Activated naive CD4-positive, alpha-beta T cell treated with anti-CD3 and anti-CD28 coated beads, Interleukin-2, amount 50 U/mL, for 16 hours (primary cell): ENCODE results near the gene CADPS.

Source experiments
- DNase-seq: peaks from one replicate; pipeline ENCODE4 v3.0.0-alpha.2; 2020

The CADPS gene

DNA sequence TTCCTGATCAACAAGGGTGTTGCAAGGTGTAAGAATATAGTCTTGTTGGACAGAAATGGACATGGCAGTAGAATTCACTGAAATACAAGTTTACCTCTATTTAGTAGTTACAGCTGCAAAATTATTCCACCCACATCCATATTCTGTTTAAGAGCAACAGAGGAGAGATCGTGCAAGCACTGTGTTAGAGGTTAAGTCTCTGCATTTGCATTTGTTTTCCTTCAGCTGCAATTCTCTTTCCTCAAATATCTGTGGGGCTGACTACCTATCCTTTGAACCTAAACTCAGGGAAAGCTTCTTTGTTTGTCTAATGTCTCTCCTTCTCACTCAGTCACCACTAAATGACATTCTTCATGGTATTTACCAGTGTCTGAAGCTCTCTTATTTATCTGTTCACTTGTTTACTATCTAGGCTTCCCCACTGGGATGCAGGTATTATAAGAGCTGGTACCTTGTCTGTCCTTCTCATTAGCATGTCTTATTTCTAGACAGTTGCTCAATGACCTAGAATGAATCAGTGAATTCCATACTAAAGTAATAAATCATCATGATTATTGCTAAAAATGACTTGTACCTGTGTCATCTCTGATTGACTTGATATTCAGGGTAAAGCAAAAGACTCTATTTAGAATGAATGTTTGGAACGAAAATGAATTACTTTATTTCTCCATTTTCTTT is 326.5 kb downstream of the CADPS start:
- DNase-seq, result no peak

DNA sequence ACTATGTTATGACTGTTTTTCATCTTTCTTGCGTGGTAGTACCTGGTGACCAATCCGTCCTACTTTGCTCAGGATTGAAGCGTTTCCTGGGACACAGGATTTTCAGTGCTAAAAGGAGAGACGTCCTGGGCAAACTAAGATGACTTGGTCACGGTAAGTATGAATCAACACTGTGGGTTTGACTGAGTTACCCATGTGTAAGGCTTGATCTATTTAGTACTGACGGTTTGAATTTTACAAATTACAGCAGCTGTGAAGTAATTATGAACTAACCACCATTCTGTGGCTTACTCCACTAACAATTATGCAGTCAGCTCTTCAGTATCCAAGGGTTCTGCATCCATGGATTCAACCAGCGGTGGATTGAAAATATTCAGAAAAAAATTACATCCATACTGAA is 328.9 kb downstream of the CADPS start:
- DNase-seq, result no peak

DNA sequence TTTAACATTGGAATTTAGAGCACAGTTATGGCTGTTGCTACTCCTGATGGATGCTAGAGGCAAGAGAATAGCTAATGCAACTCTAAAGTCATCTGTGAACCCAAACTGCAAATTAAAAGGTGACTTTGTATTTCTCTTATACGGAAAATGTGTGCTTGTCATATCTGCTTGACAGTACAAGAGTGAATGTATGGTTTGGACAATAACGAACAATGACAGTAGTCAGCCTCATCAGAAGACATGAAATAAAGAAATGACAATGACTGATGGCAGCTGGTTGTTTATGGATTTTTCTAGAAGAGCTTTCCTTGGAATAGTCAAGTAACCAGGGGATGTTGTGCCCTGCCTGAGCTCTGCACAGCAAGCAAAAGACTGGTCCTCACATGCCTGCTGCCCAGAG is 333.0 kb downstream of the CADPS start:
- no peak for DNase-seq

DNA sequence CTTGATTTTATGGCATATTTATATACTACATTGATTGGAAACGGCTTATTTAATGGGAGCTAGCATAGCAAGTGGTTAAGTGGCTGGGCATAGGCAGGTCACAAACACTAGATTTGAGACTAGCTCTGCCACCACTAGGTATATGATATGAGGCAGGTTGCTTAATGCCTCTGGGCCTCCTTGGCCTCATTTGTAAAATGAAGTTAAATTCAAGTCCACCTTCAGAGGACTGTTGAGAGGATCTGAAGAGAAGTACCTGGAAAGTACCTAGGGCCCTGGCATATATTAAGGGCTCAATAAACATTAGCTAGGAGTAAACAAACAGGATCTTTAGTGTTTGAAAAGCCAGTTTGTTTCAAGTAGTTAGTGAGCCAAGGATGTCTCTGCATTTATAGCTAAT is 335.5 kb downstream of the CADPS start:
- DNase-seq, result no peak

DNA sequence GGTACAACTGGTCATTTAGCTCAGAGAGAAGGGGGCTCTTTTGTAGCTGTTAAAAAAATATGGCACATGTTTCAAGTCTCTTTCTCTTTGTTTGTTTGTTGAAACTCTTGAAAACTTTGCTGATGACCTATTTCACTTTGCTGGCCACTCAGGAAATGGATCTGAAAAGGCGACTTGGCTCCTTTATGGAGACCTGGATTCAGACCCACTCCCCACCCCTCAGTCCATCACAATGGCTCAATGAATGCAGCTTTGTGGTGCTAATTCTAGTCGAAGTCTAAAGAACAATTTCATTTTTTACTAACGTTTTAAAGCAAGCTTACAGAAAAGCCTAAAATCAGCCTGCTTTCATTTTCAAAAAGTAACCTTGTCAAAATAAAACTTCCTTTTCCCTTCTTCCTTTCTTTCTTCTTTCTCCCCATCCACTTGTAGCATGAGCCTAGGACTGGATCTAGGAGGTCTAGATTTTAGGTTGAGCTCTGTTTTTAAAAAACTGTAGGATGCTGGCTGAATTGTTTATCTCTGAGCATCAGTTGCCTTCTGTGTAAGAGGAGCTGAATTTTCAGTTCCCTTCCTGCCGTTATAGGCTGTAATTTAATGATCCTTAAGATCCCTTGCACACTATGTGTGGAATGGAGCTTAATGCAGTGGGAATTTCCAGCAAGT is 336.4 kb downstream of the CADPS start:
- no peak for DNase-seq

DNA sequence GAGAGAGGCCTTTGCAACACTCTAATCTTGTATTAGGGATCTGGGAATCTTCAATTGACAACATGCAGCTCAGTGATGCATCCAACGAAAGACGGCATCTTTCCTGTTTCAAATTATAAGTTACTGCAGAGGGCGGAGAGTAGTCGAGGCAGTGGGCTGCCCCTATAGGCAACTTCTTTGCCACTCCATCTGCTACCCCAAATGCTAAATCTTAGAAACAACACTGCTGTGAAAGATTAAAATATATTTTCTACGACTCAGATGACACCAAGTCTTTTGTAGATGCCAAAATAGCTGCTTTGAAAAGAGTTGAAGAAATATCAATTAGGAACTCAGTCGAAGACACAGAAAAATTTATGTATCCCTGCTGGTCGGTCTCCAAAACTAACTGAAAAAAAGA is 340.9 kb downstream of the CADPS start:
- DNase-seq, result no peak

DNA sequence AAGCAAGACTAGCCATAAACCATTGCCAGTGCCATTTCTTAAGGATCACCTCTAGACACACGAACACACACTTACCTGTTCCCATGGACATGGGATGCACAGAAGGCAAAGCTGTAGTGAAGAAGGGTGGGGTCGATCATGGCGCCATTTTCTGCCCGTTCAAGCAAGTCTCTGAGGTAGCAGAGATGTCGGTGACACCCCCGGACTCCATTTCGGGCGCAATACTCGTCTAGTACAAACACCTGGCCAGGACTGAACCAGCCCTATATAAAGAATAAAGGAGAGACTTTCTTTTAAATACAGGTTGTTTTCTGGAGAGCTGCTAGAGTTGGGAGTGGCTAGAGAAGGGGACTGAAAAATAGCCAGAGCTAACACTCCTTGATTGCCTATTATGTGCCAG is 342.4 kb downstream of the CADPS start:
- DNase-seq, result no peak

DNA sequence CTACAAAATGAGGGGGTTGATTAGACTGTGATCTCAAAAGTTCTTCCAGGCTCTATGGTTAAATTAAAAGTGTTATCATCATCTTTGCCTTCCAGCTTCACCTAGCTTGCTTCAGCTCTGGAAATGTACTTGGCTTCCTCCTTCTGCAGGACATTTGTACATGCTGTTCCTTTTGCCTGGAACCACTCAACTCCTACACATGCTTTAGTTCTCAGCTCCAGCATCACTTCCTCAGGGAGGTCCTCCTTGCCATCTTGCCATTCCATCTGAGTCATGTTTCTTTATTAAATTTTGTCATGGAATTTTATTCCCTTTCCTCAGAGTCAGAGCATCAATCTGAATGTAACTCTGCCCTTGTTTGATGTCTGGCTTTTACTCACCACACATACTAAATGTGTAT is 343.2 kb downstream of the CADPS start:
- no peak for DNase-seq

DNA sequence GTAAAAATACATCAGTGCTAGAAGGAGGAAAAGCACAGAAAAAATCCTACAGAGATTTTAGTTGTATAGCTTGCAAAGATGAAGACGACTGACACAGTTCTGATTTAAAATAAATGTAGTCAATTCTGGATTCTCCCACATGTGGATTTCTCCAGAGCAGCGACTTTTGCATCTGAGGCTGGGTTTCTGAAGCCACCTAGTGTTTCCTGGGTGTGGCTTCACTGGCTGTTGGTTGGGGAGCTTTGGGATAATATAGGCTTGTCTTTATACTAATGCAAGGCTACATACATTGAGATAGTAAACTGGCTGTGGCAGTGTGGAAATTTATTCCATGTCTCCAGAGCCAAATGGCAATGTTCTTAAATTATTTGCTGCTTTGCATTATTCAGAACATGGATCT is 343.7 kb downstream of the CADPS start:
- no peak for DNase-seq

DNA sequence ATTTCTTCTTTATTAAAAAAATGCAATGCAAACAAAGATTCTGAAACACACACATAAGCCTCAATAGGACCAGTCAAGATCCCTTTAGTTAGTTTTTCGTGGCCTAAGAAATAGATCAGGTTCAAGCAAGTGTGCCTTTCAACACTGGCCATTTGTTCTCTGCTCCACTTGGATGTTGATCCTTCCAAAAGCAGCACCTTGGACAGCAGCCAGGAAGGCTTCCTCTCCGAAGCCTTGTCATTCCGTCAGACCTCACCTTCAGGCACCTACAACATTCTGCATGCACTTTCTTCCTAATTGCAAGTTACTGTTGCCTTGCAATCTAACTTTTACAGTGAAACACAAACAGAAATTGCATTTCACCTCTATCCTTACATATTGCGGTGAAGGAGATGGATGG is 346.0 kb downstream of the CADPS start:
- no peak for DNase-seq

DNA sequence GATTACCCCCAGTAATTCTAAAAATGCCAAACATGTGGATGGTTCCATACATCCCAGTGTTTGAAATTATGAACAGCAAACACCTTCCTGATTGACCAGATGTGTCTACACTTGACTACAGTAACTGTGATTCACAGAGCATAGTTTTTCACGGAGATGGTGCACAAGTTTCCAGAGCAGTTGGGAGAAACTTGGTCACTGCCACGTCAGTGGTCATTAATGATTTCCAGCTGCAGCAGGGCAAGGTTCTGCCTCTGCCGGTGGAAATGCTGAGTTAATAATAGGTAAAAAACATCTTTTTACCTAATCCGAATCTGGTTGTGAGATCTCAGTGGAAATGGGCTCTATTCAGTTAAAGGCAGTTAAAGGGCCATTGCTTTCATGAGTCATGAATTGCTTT is 347.7 kb downstream of the CADPS start:
- no peak for DNase-seq

DNA sequence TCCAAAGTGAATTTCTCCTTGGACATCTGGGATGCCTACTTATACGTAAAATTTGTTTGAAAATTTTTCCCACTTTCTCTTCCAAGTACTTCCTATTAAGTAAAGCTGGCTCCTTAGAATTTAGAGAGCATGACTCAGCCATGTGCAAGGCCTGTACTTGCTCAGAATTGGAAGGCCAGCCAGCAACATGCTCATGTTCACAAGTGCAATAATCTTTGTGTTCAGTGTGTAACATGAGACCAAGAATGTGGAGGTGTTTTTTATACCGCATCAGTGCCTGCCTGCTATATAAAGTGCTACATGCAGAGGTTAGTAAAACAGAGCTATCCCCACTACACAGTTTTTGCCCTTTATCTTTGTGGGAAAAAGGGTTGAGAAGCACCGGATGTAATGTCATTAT is 349.9 kb downstream of the CADPS start:
- DNase-seq, result no peak

DNA sequence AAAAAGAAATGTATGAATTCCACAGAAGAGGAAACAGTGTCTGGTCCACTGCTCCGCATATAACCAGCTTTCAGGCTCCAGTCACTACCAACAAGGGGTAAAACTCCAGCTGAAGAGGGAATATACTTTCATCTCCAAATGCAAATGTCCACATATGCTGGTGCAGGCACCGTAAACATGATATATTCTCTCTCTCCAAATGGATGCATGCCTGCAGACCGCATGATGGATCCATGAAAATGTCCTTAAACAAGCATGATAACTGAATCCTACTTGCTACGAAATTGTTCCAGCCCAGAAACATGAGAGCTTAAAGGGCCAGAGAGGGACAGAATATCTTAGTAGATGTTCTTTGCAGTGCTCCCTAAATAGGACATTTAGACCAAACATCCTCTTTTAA is 351.5 kb downstream of the CADPS start:
- no peak for DNase-seq

DNA sequence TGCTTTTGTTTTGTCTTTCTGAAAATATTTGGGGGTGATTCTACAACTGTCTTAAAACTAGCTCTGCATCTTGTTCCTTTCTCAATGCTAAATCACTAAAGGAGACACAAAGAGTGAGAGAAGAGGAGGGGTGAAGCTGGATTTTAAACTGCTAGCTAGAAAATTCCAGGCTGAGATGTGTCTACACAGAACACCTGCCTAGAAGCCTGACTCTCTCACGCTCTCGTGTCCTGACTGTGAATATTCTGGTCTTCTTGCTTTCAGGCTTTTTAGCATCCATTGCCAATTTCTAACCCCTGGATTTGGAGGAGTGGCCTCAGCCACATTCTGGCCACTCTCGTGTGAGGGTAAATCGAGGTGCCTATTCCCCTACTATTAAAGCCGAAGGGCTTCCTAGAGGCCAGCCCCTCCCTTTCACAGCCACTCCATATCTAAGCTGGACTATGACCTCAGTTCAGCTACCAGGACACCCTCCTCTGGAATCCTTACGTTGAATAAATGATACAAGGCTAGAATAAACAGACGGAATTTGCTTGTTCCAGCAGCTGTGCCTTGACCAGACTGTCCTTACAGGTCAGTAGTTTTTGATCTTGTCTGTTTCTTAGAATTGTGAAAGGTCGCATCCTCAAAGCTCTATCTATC is 353.6 kb downstream of the CADPS start:
- DNase-seq, result no peak

DNA sequence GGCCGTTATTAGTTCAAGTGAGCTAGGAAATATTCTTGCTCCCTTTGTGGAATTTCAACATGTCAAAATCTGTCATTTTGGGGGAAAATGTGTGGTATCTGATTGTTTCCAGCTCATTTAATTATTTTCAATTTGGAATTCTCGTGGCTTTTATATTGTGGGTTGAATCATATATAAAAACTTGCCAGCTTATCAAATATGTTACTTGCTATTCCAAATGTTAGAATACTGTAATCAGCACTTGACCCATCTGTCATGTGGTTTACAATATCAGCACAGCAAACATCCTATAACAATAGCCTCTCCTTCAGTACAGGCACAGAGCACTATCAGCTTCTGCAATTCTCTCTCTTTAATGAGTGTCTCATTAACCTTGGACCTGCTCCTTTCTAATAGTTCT is 371.7 kb downstream of the CADPS start:
- DNase-seq, result no peak

DNA sequence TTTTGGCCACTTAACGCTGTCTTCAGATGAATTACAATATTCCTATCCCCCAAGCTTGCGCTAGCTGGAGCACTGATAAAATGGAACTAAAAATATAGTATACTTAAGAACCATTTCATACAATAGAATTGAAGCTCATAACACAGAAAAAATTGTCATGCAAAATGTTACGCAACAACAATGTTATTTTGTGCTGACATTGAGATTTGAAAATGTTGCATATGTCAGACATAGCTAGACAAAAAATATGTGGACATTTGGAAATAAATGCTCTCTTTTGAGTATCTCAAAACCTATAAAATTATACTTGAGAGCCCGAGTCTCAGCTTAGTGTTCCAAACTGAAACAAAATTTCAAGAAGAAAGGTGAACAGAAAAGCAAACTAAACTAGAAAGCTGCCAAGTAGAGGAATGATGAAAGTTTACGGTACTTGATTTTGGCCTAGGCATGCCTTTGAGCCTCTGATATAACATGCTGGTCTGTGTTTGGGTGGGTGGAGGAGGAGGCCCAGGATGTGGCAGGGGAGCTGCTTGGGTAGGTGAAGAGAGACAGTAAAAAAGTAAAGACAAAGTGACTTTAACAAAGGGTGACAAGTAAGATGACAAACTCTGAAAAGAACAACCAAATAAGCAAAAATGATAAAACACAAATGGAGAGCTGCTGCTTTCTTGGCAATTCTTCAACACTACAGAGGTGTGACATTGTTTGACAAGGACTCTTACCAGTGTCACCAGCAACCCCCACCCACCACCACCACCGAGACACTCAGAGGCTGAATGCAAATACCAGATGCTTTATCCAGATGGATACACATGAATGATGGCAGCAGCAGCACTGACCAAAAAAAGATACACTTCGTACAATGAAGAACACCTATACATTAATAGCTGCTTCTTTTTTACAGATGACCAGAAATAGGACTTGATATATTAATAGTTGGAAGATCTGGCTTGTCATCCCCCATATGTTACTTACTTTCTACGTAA is 372.6 kb downstream of the CADPS start:
- DNase-seq, result no peak

DNA sequence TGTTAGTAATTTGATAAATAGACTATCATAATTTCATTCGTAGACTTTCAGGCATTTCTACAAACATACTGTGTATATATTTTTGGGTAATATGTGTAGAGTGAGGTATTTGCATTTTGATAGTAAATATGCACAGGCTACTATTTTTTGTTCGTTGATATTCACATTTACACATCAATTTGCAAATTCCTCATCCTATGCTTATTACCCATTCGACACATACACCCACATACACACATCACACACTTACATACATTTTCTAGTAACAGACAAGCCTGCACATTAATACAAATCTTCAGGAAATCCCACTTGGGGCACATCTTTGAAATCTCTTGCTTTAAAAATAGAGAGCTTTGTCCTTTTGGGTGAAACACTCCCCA is 373.9 kb downstream of the CADPS start:
- DNase-seq, result no peak

DNA sequence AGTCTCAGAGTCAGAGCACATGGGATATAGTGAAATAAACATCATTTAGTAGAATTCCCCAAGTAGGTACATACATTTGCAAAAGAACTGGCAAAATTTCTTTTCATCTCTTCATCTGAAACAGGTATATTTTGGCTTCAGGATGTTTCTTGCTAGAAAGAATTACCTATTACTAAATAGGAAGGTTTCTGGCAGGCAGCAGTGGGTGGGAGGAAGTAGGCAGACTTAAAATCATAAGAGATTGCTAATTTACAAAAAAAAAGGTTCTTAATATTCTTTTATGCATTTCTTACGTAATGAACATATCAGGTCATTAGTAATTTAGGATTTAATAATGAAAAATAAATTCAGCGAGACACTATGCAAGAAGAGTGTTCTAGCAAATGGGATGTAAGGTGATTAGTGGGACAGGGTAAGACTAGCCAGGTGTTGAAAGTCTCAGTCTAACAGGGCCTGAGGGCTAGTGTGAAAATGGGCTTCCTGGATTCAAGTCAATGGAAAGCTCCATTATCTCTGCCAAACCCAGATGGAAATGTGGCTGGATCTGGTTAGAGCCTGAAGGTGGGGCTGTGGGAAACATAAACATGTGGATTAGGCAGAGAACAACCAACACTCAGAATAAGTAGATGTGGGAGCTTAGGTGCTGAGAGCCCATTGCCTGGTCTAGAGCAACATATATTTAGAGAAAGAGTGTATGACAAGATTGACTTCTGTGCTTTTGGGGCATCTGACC is 374.5 kb downstream of the CADPS start:
- DNase-seq, result no peak

DNA sequence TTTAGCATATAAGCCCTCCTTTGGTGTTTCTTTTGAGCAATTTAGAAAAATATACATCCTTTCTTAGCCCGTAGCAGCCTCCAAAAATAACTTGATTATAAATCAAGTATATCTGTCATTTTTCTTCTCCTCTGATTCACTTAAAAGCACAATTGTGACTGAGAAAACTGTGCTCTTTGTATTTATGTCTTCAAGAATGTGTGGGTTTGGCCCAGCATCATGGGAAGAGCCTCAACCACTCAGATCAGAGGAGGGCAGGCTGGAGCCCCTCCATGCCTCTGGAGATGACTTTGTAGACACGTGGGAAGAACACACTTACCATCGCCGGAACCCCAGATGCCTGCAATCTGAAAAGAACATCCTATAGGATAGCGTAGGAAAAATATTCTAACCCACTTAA is 378.1 kb downstream of the CADPS start:
- no peak for DNase-seq

DNA sequence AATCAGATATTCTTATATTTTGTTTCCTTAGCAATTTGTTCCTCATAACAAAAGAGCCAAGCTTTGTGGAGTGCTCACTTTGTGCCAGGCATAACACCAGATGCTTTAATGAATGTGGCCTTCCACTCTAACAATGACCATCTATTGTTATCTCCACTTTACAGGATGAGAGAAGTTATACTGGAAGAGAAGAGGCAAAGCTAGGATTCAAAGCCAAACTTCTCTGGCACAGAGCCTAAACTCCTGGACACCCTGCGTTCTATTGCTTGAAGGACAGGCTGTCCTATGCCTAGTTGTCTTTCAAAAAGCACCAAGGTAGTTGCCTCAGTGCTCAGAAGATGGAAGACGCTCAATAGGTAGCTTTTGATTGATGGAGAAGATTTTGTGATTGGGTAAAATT is 378.7 kb downstream of the CADPS start:
- no peak for DNase-seq

DNA sequence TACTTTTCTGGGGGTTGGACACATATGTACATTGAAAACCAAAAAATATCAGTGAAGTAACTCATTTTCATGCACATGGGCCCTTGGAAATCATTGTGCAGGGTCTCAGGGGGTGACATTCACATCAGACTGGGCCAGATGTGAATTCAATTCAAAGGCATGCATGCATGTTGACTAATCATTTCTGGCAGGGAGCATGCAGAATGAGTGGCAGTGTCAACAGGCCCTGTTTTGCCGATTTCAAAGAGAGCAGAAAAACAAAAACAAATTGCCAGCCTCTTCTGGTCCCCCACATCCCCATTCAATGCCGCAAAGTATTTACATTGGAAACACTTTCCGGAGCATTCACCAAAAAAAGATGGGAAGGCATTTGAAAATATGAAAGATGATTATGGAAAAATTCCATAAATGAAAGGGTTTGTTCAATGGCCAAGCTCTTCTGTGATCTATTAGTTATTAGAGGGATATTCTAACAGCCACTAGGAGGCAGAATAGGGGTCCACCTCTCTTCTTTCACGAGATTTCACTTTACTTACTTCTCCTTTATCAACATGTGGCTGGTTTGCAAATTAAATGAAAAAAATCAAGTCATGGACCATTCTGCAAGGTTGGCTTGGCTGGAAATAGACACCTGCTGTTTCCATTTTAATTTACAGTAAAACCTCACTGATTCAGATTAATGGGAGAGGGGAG is 382.0 kb downstream of the CADPS start:
- no peak for DNase-seq

DNA sequence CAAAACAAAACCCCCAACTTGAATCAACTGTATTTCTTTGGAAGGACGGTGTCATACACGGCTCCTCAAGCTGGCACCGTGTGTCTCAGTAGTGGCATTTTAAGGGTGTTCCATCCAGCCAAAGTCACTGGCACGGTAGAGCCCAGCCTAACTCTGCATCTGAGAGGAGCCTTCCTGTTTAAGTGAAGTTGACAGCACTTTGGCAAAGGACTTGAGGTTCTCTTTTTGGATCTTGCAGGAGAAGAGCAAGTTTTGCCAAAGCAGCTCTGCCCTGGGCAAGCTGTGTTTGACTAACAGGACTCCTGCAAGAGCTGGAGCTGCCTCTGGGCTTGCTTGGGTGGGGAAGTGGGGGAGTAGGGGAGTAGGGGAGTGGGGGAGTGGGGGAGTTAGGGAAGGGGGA is 392.3 kb downstream of the CADPS start:
- DNase-seq, result no peak
